Neuron (in vitro differentiated cells): ENCODE measurements around the gene C12orf60.
"Not testable (repeated sequence)": the region's sequence is repeated elsewhere in the genome, so short reads cannot be mapped to it uniquely, and the experiment has no call there.

ENCODE experiments used
- H2AFZ ChIP-seq: one replicate; pipeline ENCODE4 v1.6.1; 2013; ENCODE audit warnings: low read depth, mild to moderate bottlenecking, inconsistent platforms, low read length, moderate library complexity
- H3K27me3 ChIP-seq: one replicate; pipeline ENCODE4 v1.6.1; 2013; ENCODE audit warnings: low read length; ENCODE audit not compliant: insufficient read depth
- H3K36me3 ChIP-seq: one replicate; pipeline ENCODE4 v1.6.1; 2013; ENCODE audit warnings: low read length; ENCODE audit not compliant: insufficient read depth
- H3K4me1 ChIP-seq: one replicate; pipeline ENCODE4 v1.6.1; 2013; ENCODE audit warnings: low read length; ENCODE audit not compliant: insufficient read depth
- H3K4me3 ChIP-seq: 2 replicates; pipeline ENCODE4 v1.5.1; 2013; ENCODE audit warnings: mild to moderate bottlenecking, low read length, moderate library complexity
- H3K9me3 ChIP-seq: one replicate; pipeline ENCODE4 v1.6.1; 2013; ENCODE audit warnings: low read length

The C12orf60 gene, protein sequence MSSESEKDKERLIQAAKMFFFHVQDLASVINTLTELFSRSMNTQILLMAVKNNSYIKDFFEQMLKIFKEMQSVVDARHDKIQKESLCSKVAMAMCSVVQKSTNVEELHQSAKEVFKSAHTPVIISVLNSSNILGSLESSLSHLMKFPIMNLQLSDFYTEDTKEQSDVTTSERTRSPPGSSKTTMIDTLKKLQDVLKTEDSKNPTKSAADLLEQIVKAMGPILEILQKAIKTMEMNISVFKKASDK

DNA sequence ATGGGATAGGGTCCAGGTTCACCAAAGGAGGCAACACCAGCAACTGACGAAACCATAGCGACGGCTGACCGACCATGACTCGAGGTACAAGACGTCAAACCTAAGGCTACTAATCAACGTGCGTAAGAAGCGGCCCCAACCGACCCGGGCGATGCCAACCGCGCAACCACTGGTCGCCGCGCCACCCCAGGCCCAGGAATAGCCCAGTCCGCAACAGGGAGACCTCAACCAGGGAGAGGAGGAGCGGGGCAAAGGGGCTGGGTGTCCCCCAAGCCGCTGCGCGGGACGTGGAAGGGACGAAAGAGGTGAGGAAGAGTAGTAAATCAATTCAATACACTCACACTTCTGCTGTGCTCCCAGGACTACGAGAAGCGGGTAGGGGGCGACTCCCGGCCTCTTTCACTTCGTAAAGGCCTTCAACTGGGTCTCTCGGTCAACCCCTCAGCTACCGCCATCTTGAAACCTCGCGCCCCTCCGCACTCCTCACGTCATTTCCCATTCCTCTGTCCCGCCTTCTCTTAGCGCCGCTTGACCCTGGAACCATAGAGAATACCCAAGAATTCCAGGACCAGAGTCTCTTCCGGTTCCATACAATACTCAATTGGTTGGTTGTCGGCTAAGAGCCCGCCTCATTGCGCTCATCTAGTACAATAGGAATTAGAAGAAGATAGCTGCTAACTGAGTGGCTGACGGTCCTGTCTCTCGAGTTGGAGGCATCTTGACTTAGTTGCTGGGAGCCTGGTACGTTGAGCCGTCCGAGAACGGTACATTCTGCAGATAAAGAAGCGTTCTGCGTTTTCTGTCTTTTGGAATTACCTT is at the start of gene C12orf60, which contains the start of gene WBP11:
C12orf60 (plus strand) TSS at position 660 of the 819 bp plus-strand sequence. CDS start 19,266 bp downstream, outside the sequence.
WBP11 (minus strand) TSS at position 468 of the 819 bp plus-strand sequence. CDS start 2,095 bp downstream, outside the sequence.
- Histone ChIP-seq H3K9me3 (no peaks in the 10 kb centered on the region), H3K4me3 (peak within 1 kb of the TSS; percentile 89), H2AFZ (peak within 1 kb of the TSS; percentile 62), H3K36me3 (peaks cover 13% of the 10 kb centered on the region), H3K27me3 (no peaks in the 10 kb centered on the region), H3K4me1 (peaks cover 19% of the 10 kb centered on the region)

DNA sequence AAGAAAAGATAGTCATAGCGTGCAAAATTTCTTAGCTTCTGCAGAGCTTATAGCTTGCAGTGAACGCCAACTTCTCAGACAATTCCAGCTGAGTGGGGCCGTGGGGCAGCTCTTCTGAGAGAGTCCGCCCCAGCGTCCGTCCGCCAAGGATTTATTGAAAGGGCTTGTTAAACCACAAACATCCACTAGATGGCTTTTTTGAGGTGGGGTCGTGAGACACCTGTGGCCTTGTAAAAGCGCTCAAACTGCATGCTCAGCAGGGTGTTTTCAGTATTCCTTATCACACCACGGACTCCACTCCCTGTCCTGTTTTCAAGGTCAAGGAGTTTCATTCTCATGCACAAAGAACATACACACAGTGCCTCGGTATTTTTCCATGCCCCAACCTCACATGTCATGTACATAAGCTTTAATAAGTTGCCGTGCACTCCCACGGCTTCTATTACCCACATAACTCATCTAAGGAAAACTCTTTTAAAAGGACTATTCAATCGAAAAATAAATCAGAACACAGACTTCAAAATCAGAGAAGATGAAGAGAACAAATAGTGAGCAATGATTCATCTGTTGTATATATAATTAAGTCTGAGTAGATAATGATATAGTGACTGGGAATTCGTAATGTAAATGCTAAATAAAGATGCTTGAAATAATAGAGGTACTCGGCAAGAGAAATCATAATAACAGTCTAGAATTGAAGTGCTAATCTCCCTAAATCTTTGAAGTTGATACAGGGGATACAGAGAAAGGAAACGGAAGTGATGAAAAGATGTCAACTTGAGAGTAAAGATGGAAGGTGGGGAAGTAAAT is 46.9 kb upstream of the C12orf60 start:
- no peak overlapping the region for H2AFZ ChIP-seq
- H3K4me1 ChIP-seq, result no peaks in the 10 kb centered on the region
- no peak overlapping the region for H3K4me3 ChIP-seq
- H3K36me3 ChIP-seq, result no peaks in the 10 kb centered on the region
- H3K27me3 ChIP-seq, result no peaks in the 10 kb centered on the region
- H3K9me3 ChIP-seq, result no peaks in the 10 kb centered on the region

DNA sequence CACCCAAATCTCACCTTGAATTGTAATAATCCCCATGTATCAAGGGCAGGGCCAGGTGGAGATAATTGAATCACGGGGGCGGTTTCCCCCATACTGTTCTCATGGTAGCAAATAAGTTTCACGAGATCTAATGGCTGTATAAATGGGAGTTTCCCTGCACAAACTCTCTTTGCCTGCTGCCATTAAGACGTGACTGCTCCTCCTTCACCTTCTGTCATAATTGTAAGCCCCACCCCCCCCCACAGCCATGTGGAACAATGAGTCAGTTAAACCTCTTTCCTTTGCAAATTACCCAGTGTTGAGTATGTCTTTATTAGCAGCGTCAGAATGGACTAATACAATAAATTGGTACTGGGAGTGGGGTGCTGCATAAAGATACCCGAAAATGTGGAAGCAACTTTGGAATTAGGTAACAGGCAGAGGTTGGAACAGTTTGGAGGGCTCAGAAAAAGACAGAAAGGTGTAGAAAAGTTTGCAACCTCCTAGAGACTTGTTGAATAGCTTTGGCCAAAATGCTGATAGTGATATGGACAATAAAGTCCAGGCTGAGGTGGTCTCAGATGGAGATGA is 43.7 kb upstream of the C12orf60 start:
- not testable (repeated sequence) for H3K36me3 ChIP-seq, H3K9me3 ChIP-seq, H2AFZ ChIP-seq, H3K27me3 ChIP-seq, H3K4me1 ChIP-seq, H3K4me3 ChIP-seq

DNA sequence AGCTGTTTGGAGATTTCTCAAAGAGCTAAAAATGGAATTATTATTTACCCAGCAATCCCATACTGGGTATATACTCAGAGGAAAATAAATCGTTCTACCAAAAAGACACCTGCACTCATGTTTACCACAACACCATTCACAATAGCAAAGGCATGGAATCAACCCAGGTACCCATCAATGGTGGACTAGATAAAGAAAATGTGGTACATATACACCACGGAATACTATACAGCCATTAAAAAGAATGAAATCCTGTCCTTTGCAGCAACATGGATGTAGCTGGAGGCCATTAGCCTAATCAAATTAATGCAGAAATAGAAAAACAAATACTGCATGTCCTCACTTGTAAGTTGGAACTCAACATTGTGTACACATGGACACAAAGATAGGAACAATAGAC is 38.1 kb upstream of the C12orf60 start:
- Histone ChIP-seq H3K4me1 (no peaks in the 10 kb centered on the region), H3K9me3 (peaks cover 9% of the 10 kb centered on the region), H3K27me3 (no peaks in the 10 kb centered on the region), H3K36me3 (no peaks in the 10 kb centered on the region), H3K4me3 (no peak overlapping the region), H2AFZ (no peak overlapping the region)

DNA sequence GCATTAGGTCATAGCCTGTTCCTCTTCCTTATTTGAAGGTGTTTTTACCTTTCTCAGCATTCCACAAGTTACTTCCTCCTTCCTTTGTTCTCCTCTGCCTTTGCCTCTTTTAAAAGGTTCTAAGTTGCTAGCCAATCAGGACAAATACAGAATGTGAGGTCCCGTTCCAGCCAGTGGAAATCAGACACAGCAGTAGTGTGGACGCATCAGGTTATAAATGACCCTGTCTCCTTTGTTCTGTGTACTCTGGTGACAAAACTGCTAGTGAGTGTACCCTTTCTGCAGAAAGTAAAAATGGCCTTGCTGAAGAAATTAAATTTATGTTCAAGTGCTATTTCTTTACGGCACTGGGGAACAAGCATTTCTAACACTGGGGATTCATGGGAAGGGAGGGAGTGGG is 37.5 kb upstream of the C12orf60 start:
- H2AFZ ChIP-seq, H3K36me3 ChIP-seq, H3K4me1 ChIP-seq, H3K27me3 ChIP-seq, H3K4me3 ChIP-seq, H3K9me3 ChIP-seq: not testable (repeated sequence)

DNA sequence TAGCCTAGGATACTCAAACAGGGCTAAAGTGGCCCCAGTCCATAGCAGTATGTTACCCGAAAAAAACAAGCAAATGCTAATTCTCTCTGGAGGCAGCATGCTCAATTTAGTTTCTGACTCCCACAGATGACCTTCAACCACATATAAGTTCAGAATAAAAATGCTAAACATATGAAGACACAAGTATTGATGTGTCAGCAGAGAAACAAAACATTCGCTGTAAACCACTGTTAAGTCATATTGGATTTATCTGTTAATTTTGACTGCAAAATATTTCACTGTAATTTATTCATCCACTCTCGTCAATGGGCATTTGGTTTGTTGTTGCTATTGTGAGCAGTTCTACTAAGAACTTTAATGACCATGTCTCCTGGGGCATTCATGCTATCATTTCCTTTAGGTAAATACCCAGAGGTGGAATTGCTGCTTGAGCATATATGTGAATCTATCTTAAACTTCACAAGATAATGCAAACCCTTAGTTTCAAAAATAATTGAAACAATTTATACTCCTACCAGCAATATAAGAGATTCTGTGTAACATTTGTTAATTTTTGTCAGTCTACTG is 36.7 kb upstream of the C12orf60 start:
- Histone ChIP-seq H2AFZ (no peak overlapping the region), H3K4me3 (no peak overlapping the region), H3K27me3 (no peaks in the 10 kb centered on the region), H3K4me1 (no peaks in the 10 kb centered on the region), H3K9me3 (peaks cover 9% of the 10 kb centered on the region), H3K36me3 (no peaks in the 10 kb centered on the region)

DNA sequence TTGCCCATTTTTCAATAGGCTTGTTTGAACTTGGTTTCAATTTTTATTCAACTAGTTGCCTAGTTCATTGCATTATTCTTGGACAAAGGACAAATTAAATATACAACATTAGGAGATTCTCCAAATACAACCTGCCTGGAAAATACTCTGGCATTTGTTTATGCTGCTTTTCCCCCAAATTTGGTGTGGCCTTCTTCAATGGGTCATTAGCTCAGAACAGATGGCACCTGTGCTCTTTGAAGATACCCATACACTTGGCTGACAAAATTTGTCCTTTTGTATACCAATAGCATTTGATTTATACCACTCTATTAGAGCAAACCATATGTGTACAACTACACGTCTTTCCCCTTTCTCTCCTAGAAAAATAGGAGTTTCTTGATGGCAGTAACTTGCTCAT is 35.9 kb upstream of the C12orf60 start:
- no peaks in the 10 kb centered on the region for H3K36me3 ChIP-seq
- no peak overlapping the region for H3K4me3 ChIP-seq
- no peaks in the 10 kb centered on the region for H3K4me1 ChIP-seq
- H3K27me3 ChIP-seq, result no peaks in the 10 kb centered on the region
- peaks cover 9% of the 10 kb centered on the region for H3K9me3 ChIP-seq
- H2AFZ ChIP-seq, result no peak overlapping the region

DNA sequence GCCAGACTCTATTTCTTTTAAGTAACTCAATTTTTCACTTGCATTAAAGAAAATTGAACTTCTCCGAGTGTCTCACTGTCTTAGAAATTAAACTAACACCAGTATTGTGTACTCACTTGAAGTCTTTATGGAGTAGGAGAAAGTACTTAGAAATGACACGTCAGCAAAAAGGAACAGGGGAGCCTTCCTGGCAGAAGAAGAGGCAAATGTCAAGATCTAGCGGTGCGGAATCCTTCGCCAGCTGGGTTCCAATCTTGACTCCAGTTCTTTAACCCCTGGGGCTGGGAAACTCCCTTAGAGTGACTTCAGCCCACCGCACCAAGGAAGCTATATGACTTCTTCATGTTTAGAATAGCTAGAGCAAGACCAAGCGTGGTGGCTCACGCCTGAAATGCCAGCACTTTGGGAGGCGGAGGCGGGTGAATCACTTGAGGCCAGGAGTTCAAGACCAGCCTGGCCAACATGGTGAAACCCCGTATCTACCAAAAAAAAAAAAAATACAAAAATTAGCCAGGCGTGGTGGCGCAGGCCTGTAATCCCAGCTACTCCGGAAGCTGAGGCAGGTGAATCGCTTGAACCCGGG is 34.6 kb upstream of the C12orf60 start:
- Histone ChIP-seq H3K9me3 (peaks cover 9% of the 10 kb centered on the region), H3K4me3 (no peak overlapping the region), H3K36me3 (no peaks in the 10 kb centered on the region), H3K27me3 (no peaks in the 10 kb centered on the region), H2AFZ (no peak overlapping the region), H3K4me1 (no peaks in the 10 kb centered on the region)

DNA sequence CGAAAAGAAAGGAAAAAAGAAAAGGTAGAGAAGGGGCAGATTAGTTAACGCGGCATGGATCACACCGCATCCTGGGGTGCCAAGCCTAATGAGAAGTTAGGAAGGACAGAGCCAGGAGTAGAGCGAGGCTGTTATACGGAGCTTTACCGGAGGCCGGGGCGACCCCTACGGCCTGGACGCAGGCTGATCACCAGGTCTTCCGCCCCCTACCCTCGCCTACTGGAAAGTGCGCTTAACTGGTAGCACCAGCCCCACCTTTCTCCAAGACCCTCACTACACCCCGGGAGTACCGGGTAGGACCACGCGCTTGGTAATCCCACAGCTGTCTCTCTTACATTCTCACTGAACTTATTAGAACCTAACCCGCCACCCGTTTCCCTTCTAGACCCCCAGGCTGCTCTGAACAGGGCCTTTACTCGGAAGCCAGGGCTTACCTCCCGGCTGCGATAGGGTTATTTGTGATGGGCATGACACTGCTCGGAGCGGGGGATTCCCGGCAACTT is 34.0 kb upstream of the C12orf60 start:
- no peaks in the 10 kb centered on the region for H3K4me1 ChIP-seq
- peaks cover 9% of the 10 kb centered on the region for H3K9me3 ChIP-seq
- H3K36me3 ChIP-seq, result no peaks in the 10 kb centered on the region
- no peak overlapping the region for H2AFZ ChIP-seq
- H3K27me3 ChIP-seq, result no peaks in the 10 kb centered on the region
- peak overlapping the region; percentile 45 for H3K4me3 ChIP-seq

DNA sequence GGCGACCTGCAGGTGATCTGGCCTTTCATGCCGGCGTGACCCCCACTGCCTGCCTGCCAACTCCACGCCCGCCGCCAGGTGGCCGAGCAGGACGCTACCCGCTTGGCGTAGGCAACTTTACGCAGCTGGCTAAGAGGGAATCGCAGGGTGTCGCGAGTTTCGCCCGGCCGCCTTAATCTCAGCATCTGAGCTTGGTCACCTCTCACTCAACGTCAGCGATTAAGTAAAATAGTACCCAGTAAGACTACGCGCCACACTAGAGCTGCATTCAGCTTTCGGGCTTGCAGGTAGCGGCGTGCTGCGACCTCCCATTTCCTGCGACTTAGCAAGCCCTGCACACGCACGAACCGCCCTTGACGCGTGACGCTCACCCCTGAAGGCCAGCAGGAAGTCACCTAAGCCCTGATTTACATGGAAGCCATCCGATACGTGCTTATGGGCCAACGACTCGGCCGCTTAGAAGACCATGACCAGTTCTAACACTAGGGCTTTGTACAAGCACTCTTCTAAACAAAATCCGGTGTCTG is 33.4 kb upstream of the C12orf60 start:
- Histone ChIP-seq H3K27me3 (no peaks in the 10 kb centered on the region), H3K4me1 (no peaks in the 10 kb centered on the region), H3K9me3 (peaks cover 9% of the 10 kb centered on the region), H2AFZ (no peak overlapping the region), H3K4me3 (peak overlapping the region; percentile 45), H3K36me3 (no peaks in the 10 kb centered on the region)

DNA sequence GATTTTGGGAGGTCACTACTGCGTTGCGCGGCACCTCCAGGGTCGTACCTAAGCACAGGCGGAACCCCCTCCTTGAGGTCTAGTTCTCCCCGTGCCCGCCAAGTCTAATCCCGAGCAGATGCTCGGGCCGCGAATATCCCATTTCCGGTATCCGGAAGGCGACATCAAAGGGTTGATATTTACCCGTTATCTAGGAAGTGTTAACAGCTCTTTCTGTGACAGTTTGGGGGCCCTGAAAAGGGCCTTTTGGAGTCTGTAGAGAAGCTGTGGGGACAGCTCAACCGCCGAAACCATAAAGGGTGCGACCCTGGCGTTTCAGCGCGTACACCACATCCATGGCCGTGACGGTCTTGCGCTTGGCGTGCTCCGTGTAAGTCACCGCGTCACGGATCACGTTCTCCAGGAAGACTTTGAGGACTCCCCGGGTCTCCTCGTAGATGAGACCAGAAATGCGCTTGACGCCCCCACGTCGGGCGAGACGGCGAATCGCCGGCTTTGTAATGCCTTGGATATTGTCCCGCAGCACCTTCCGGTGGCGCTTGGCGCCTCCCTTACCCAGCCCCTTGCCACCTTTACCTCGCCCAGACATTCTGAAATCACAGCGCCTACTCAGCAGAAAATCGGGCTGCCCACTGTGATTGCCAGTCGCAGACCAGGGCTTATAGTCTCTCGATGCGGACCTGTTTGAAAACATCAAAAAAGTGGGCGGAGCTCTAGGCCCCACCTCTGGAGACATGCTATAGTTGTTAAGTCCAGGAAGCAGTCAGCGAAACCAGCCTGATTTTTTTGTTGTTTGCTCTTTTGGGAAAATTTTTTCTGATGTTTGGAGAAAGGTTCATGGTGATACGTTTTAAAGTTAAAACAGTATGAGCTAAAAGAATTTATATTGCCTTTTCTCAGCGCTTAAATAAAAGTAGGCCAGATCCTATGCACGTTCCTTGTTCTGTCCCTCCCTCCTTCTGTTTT is 32.7 kb upstream of the C12orf60 start:
- Histone ChIP-seq H3K9me3 (peaks cover 9% of the 10 kb centered on the region), H3K36me3 (no peaks in the 10 kb centered on the region), H3K4me3 (peak overlapping the region; percentile 45), H3K4me1 (no peaks in the 10 kb centered on the region), H3K27me3 (no peaks in the 10 kb centered on the region), H2AFZ (no peak overlapping the region)
